Femur (tissue), 1 donor: ENCODE results near the gene ECSIT.
"Not testable (repeated sequence)": the region's sequence is repeated elsewhere in the genome, so short reads cannot be mapped to it uniquely, and the experiment has no call there.

Source experiments
- DNase-seq: peaks from one replicate; pipeline ENCODE4 v3.0.0-alpha.2; 2017

The ECSIT gene

GRCh38 chr19:11499220-11499726 lies 29.7 kb downstream of the ECSIT start:
- DNase-seq, result no peak

DNA sequence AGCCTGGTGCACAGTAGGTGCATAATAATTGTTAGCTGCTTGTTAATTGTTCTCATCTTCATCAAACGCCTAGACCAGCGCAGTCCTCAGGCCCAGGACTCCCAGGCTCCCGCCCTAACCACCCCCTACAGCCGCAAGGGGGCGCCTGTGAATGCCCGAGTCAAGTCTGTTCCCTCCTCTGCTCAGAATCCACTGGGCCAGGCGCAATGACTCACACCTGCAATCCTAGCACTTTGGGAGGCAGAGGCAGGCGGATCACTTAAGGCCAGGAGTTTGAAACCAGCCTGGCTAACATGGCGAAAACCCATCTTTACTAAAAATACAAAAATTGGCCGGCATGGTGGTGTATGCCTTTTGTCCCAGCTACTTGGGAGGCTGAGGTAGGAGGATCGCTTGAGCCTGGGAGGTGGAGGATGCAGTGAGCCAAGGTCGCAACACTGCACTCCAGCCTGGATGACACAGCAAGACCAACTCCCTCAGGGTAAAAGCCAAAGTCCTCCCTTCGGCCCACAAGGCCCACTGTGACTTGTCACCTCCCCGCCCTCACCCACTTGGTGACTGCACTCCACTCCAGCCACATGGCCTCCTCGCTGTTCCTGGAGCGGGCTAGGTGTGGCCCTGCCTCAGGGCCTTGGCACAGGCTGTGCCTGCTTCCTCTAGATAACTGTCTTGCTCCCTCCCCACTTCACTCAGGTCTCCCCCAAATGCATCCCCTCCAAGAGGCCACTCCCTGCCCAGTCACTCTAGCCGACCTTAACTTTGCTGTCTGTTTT lies 32.4 kb downstream of the ECSIT start:
- DNase-seq, result peak; percentile 58

DNA sequence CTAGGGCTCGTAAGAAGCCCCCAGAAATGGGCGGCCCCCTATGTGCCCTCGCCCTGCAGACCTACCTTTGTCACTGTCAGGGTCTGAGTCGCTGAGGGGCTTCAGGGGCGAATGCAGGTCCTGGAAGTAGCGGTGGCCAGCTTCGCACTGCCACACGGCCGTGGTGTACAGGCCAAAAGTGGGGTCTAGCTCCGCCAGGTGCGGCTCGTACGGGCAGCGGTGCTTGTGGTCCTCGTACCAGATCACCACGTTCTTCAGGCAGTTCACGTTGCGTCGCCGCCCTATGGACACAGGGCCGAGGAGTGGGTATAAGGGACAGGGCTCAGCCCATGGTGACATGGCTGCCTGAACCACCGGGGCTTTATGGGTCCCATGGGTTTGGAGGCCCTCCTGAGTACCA lies 33.0 kb downstream of the ECSIT start:
- no peak for DNase-seq

GRCh38 chr19:11495481-11495880 lies 33.5 kb downstream of the ECSIT start:
- DNase-seq, result no peak

GRCh38 chr19:11494634-11495285 lies 34.2 kb downstream of the ECSIT start:
- no peak for DNase-seq

GRCh38 chr19:11489378-11489777 lies 39.6 kb downstream of the ECSIT start:
- no peak for DNase-seq

- DNase-seq, result no peak
Measured at GRCh38 chr19:11486661-11487503, 42.1 kb downstream of the ECSIT start.

- no peak for DNase-seq
Measured at GRCh38 chr19:11485245-11485837, 43.6 kb downstream of the ECSIT start.

DNA sequence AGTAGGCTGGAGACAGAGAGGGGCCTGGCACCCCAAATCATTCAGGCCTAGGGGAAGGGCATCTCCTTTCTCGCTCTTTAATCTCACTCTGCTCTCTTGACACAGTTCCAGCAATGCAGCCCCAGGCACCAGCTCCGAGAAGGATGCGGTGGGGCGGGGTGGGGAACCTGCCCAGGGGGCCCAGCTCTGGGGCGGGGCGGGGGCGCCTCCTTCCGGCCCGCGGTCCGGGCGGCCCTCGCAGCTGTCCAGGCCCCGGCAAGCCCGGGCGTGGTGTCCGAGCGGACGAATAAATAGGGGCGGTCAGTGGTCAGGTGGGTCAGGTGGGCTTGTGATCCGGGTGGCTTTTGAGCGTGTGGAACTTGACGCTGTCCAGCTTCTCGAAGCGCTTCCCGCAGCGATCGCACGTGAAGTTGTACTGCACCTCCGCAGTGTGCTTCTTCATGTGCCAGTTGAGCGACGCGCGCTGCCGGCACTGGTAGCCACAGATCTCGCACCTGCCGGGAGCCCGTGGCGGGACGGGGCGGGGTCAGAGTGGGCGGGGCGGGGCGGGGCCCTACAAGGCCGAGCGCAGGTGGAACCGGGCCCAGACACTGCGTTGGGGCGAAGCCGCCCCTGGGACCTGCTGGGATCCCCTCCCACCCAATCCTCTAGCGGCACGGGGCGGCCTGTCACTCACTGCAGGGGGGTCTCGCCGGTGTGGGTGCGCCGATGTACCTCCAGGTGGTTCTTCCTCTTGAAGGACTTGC lies 45.4 kb downstream of the ECSIT start:
- no peak for DNase-seq

GRCh38 chr19:11482384-11483050 lies 46.4 kb downstream of the ECSIT start:
- DNase-seq, result peak; percentile 83

GRCh38 chr19:11481534-11482383 lies 47.2 kb downstream of the ECSIT start:
- DNase-seq, result peak; percentile 70

DNA sequence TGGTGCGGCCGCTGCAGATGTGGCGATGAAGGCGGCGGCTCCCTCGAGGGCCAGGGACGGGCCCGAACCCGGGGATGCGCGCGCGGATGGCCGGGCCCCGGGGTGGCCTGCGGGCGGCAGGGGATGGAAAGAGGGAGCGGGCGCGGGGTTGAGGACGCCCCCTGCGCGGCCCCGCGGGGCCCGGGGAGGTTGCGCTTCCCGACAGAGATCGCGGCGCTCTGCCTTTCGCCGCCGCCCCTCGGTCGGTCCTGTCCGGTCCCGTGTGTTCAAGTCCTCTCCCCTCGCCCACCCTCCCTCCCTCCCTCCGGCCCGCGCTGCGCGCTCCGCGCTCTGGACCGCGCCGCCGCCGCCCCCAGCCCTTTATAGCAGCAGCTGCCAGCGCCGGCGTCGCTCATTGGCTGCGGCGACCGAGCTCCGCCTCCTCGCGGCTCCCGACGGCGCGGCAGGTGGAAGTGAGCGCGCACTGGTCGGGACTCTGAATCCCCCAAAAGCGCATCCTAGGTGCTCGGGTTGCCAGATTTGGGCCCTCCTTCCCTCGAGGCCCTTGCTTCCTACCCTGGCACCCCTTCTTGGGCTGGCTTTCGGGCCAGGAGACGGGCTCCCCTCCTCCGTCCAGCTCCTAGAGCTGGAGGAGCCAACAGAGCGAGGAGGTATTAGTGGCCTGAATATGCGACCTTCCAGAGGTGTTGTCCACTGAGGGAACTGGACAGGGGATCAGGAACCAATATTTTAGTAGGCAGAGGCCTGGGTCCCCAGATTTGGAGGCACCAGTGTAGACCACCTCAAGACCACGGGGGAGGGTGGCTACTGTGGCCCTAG lies 48.0 kb downstream of the ECSIT start, which contains the start of gene ELAVL3:
ELAVL3 (minus strand) TSS at position 332 of the 819 bp plus-strand sequence. CDS start 438 bp downstream, outside the sequence.
- DNase-seq, result no peak

- DNase-seq, result no peak
Measured at GRCh38 chr19:11479898-11480714, 48.8 kb downstream of the ECSIT start.

DNA sequence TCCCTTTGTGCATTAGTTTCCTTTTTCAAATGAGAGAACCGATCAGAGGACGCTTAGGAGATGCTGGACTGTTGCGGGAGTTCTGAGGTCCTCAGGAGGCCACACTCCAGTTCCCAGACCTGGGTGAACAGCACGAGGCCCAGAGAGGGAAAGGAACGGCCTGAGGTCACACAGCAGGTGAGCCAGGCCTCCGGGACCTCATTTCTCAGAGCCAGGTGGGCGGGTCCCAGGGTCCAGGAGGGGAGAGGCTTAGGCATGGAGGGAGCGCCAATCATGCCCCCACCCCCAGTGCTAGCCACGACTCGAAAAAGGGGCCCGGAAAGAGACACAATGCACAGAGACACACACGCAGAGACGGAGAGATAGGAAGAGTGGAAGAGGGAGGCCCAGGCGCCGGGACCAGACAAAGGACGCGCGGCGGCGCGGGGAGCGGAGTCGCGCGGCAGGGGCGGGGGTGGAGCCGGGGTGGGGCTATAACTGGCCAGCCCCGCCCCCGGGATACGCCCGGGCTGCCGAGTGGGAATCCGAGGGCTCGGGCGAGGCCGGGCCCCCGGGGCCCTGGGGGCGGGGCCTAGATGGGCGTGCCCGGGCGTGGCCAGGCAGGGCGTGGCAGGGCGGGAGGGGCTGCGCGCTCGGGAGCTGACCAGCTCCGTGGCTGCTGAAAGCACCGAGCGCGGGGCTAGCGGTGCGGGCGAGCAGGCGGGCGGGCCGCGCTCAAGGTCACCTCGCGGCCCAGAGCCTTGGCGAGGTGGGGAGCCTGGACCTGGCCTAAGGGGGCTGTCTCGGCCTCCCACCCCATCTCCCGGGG lies 49.6 kb downstream of the ECSIT start:
- no peak for DNase-seq

DNA sequence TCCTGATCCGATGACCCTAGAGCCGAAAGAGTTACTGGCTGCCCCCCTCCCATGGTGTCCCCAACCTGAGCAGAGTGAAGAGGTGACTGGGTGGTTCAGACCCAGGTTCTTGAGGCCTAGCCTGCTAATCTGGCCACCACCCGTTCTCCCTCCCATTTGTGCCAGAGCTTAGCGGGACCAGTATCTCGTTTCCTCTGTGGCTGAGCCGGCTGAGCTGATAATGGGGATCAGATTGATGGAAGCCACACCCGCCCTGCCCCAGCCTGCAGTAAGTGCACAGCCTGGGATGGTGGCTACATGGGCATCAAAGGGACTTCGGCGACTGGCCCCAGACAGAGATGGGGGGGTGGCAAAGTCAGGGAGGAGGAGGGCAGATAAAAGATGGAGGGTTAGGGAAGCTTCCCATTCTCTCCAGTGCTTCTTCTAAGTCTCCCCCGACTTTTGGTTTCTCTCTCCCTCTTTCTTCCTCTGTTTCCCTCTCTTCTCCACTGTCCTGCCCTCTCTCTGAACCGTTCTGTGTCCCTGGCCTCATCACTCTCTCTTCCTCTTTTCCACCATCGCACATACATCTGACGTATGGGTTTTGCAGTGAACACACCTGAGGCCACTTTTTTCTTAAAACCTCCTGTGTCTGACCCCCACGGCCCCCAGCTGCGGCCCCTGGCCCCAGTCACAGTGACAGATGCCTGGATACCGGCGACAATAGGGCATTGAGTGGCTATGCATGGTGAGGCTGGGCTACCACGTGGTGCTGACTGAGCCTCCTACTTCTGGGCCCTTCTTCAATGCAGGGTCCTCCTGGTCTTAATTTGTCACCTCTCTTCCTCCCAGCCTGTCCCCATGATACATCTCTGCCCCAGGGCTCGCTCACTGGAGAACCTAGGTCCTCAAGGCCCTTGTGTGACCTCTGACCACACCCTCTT lies 50.5 kb downstream of the ECSIT start:
- DNase-seq, result no peak

GRCh38 chr19:11475861-11476260 lies 53.1 kb downstream of the ECSIT start:
- DNase-seq, result no peak

DNA sequence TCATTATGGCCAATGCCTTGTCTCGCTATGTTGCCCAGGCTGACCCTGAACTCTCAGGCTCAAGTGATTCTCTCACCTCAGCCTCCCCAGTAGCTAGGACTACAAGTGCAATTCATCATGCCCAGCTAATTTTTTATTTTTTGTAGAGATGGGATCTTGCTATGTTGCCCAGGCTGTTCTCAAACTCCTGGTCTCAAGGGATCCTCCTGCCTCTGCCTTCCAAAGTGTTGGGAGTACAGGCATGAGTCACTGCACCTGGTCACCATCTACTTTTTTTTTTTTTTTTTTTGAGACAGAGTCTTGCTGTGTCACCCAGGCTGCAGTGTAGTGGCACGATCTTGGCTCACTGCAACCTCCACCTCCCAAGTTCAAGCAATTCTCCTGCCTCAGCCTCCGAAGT lies 53.6 kb downstream of the ECSIT start:
- not testable (repeated sequence) for DNase-seq
